GM18951 (cell line): ENCODE data around the gene FAF1.

Experiments
- POLR2A ChIP-seq: IDR thresholded peaks from 4 replicates; pipeline ENCODE4 v1.6.1; 2011; ENCODE audit warnings: mild to moderate bottlenecking; ENCODE audit not compliant: insufficient read length, insufficient read depth; ENCODE audit errors: extremely low read depth
- in situ Hi-C: fragments of 300-500 bp; cut with MboI; formaldehyde crosslinking; loops from one replicate; pipeline ENCODE4 v1.12.0; 2022; ENCODE audit warnings: low sequenced_read_pairs, mixed read lengths, inconsistent platforms; ENCODE audit not compliant: unreplicated experiment

FAF1 gene

DNA sequence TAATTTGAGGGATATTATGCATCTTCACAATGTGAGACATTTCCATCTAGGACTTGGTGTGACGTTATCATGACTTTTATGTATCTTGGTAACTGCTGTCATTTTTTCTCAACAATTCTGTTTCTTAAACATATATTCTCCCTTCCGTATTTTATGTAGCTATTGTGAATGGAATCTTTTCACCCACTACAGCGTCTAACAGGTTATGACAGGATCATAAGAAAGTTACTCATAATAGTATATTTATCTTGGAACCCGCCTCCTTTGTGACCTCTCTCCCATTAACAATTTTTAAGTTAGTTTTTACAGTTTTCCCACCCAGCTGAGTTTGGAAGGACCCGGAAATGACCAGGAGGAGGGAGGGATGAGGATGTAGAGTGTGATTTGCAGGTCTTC is 530.1 kb downstream of the FAF1 start:
- in situ Hi-C loops: no loop called here
- no peak for TF ChIP-seq POLR2A

- in situ Hi-C loops: no loop called here
- no peak for TF ChIP-seq POLR2A
Observed at GRCh38 chr1:50427818-50428779, 532.0 kb downstream of the FAF1 start.

GRCh38 chr1:50427086-50427817 is 532.8 kb downstream of the FAF1 start:
- in situ Hi-C loops: no loop called here
- TF ChIP-seq POLR2A: no peak

- no peak for TF ChIP-seq POLR2A
- in situ Hi-C loops: no loop called here
Observed at GRCh38 chr1:50426702-50427085, 533.4 kb downstream of the FAF1 start.

DNA sequence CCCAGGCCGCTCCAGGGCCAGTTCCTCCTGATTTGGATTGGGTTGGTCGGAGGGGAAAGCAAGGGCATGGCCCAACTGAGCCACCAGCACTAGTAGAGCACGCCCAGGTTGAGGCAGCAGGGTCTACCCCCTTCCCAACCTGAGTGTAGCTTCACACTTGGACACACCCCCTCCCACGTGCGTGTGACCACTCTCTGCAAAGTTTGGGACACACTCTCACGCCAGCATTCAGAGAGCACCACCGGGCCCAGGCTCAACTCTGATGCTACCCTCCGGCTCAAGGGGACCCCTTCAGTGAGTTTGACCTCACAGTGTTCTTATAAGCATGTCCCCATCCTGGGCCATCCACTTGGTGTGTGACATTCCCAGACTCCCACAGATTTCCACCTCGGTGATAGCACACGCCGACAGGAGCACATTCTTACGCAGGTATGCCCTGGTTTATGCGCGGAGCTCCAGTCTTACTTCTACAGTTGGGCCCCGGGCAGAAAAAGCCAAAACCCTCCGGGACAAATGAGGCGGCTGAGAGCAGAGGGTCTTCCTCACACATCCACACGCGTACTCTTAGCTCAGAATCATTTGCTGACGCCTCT is 533.9 kb downstream of the FAF1 start:
- no peak for TF ChIP-seq POLR2A
- in situ Hi-C loops: no loop called here

DNA sequence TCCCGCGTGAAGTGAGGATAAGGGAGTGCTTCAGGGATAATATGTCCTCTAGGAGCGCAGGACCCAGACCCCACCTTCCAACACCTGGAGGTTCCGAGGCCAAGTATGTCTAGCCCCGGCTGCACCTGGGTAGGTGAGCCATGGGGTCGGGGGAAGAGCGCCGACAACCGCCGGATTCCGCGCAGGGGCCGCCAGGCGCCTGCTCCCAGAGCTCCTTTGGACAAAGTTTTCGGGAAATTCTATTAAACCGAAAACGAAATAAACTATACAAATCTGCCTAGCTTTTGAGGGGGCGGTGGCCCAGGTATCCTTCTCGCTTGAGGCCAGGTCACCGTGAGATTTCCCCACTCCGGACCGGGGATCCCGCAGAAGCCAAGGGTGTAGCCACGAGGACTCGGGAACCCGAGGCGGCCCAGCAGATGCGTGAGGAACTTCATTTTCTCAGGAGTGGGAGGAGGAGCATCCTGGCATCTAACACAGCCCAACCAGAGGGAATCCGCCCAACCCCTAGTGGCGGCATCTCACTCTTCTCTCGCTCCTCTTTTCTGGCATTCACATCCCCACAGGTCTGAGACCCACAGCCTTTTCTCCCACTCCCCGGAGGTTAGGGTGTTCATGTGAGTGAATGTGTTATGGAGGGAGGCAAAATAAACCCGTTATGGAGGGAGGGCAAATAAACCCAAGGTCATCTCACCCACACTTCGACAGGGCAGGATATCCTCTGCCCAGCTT is 534.5 kb downstream of the FAF1 start:
- in situ Hi-C loops: no loop called here
- TF ChIP-seq POLR2A: no peak

GRCh38 chr1:50424884-50425375 is 535.1 kb downstream of the FAF1 start:
- in situ Hi-C loops: no loop called here
- no peak for TF ChIP-seq POLR2A

- TF ChIP-seq POLR2A: no peak
- in situ Hi-C loops: no loop called here
Observed at GRCh38 chr1:50424045-50424883, 535.8 kb downstream of the FAF1 start.

- TF ChIP-seq POLR2A: no peak
- in situ Hi-C loops: no loop called here
Observed at GRCh38 chr1:50423670-50424000, 536.4 kb downstream of the FAF1 start.

- TF ChIP-seq POLR2A: no peak
- in situ Hi-C loops: no loop called here
Observed at GRCh38 chr1:50422946-50423669, 537.0 kb downstream of the FAF1 start, which contains the start of gene DMRTA2. TSS of gene DMRTA2 (minus strand) at chr1:50423443. CDS start at chr1:50421536, 1,907 bp downstream.

- no peak for TF ChIP-seq POLR2A
- in situ Hi-C loops: no loop called here
Observed at GRCh38 chr1:50422675-50422945, 537.5 kb downstream of the FAF1 start.
